ENCODE measurements around the gene IER5. TPM values are rescaled to one million over a fixed set of nuclear protein-coding genes. Genes with fewer than 3 reads are reported as not detected.
"Not testable (repeated sequence)": the region's sequence is repeated elsewhere in the genome, so short reads cannot be mapped to it uniquely, and the experiment has no call there.

The IER5 gene
- total RNA-seq, 2 experiments from 2014 or later = 27.9 to 28.9 TPM

- POLR2A ChIA-PET; intact Hi-C loops (cut with micrococcal nuclease); DNase-seq; H3K27me3 Mint-ChIP-seq; H3K27ac Mint-ChIP-seq; H3K4me3 Mint-ChIP-seq: not testable (repeated sequence)
- CTCF ChIA-PET = interaction anchor here (2.4 to 3.4 kb wide), 2 partner anchors 23 to 81 kb away, joined by 12 to 19 read pairs; no protein-coding TSS in a partner anchor
- H3K4me1 Mint-ChIP-seq (ENCODE audit: low read depth) = peaks cover 20% of the 10 kb centered on the region
- H3K9me3 Mint-ChIP-seq = peaks cover 21% of the 10 kb centered on the region
- peaks cover 27% of the 10 kb centered on the region for H3K36me3 Mint-ChIP-seq
Measured at GRCh38 chr1:181060947-181061346, 27.6 kb upstream of the IER5 start.

- H3K27me3 Mint-ChIP-seq = no peaks in the 10 kb centered on the region
- peaks cover 21% of the 10 kb centered on the region for H3K9me3 Mint-ChIP-seq
- H3K36me3 Mint-ChIP-seq = peaks cover 26% of the 10 kb centered on the region
- no peak for DNase-seq
- H3K4me3 Mint-ChIP-seq = no peak overlapping the region
- POLR2A ChIA-PET = interaction anchor here (1.0 to 2.8 kb wide), 4 partner anchors 18 to 39 kb away, joined by 5 to 13 read pairs (median 8); partner anchors contain the start of gene STX6
- H3K27ac Mint-ChIP-seq = peak overlapping the region; percentile 78
- H3K4me1 Mint-ChIP-seq (ENCODE audit: low read depth) = peaks cover 20% of the 10 kb centered on the region
- CTCF ChIA-PET = interaction anchor here (0.7 to 3.4 kb wide), 5 partner anchors 18 to 104 kb away, joined by 3 to 19 read pairs (median 8); no protein-coding TSS in a partner anchor
- intact Hi-C loops (cut with micrococcal nuclease) = no loop called here
Measured at GRCh38 chr1:181061487-181061886, 27.0 kb upstream of the IER5 start.

DNA sequence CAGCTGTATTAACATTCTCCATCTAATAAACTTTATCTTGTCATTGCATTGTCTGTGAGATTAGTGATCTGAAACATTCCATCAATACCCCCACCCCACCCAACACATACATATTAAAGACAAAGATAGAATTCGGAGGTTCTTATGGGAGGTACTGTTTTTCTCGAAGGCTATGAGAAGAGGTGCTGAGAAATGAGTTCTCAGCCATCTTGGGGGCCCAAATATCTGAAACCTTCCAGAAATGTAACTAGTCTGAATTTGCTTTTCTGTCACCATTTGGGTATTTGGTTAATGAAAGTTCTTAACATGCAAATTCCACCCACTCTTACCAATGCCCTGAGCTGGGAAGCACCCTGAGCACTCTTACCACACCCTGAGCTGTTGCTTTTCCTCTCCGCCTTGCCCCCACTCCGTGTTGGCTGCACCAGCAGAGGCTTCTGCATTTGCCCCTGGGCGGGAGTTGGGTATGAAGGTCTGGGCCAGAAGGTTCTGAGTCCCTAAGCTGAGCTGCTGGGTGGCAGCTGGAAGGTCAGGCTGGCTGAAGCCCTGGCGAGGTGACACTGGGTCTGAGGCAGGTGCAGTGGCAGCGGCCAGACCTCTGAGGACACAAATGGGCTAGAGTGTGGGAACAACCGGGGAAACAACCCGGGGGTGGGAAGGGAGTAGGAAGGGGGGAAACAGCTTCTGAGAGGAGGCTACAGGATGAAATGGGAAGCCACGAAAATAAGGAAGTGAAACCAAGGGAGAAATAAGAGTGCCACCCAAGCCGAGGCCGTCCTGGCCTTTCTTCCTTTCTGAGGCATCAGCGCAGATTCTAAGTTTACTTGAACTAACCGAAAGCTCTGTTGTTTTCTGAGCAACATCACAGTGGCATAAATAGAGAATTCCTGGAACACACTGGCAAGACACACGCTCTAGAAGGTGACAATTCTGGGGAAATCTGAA is 26.3 kb upstream of the IER5 start:
- Mint-ChIP-seq H3K4me1 (ENCODE audit: low read depth) (peaks cover 20% of the 10 kb centered on the region), H3K36me3 (peaks cover 23% of the 10 kb centered on the region), H3K9me3 (peaks cover 21% of the 10 kb centered on the region), H3K4me3 (peak overlapping the region; percentile 58), H3K27me3 (no peaks in the 10 kb centered on the region), H3K27ac (peak overlapping the region; percentile 78)
- POLR2A ChIA-PET = interaction anchor here (1.0 to 2.8 kb wide), 5 partner anchors 17 to 40 kb away, joined by 5 to 13 read pairs (median 7); partner anchors contain the start of genes IER5 and STX6
- CTCF ChIA-PET = interaction anchor here (0.6 to 3.4 kb wide), 9 partner anchors 11 to 1098 kb away, joined by 3 to 19 read pairs (median 4); partner anchors contain the start of gene MR1
- DNase-seq = peak; percentile 49
- intact Hi-C loops (cut with micrococcal nuclease) = loop anchor here (1.0 kb wide), 3 partner anchors 18 to 80 kb away; no protein-coding TSS in a partner anchor

GRCh38 chr1:181062836-181063428 is 25.6 kb upstream of the IER5 start:
- Mint-ChIP-seq H3K27me3 (no peaks in the 10 kb centered on the region), H3K9me3 (peaks cover 21% of the 10 kb centered on the region), H3K4me3 (peak overlapping the region; percentile 58), H3K36me3 (peaks cover 23% of the 10 kb centered on the region), H3K27ac (peak overlapping the region; percentile 78), H3K4me1 (ENCODE audit: low read depth) (peaks cover 20% of the 10 kb centered on the region)
- intact Hi-C loops (cut with micrococcal nuclease) = loop anchor here (1.0 kb wide), 3 partner anchors 19 to 79 kb away; no protein-coding TSS in a partner anchor
- ChIA-PET POLR2A (interaction anchor here (1.2 to 2.8 kb wide), 5 partner anchors 16 to 41 kb away, joined by 4 to 13 read pairs (median 7); partner anchors contain the start of genes IER5 and STX6), CTCF (interaction anchor here (0.6 to 3.4 kb wide), 7 partner anchors 12 to 1097 kb away, joined by 3 to 19 read pairs (median 4); partner anchors contain the start of gene MR1)
- DNase-seq = peak; percentile 61

DNA sequence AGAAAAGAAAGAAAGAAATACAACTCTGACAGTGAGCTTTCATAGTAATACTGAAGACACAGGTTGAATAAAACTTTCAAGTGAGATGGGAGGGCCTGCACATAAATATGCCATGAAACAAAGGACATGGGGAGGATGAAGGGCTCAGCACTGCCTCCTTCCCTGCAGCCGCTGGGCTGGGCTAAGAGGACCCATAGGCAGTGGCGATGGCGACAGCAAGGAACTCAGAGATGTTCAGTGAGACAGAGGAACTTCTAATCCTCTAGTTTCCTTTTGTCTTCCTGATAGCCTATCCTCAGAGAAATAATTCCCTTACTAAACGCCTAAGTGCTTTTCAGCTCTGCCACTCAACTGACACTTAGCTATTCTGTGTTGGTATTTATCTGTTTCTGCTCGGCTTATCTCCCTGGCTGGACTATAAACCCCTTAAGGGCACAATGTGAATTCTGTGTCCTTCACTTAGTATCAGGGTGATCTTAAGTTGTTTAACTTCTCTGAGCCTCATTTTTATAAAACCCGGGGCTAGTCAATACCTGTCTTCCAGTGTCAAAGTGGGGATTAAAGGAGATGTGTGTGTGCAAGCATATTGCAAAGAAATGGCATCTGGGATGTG is 24.4 kb upstream of the IER5 start:
- H3K9me3 Mint-ChIP-seq = peaks cover 11% of the 10 kb centered on the region
- no peak overlapping the region for H3K27ac Mint-ChIP-seq
- no peak for DNase-seq
- peaks cover 20% of the 10 kb centered on the region for H3K4me1 Mint-ChIP-seq (ENCODE audit: low read depth)
- ChIA-PET POLR2A (interaction anchor here (1.5 to 2.8 kb wide), 3 partner anchors 15 to 42 kb away, joined by 4 to 13 read pairs (median 10); partner anchors contain the start of gene STX6), CTCF (interaction anchor here (0.7 to 3.4 kb wide), 2 partner anchors 72 to 78 kb away, joined by 3 to 19 read pairs; no protein-coding TSS in a partner anchor)
- intact Hi-C loops (cut with micrococcal nuclease) = no loop called here
- H3K36me3 Mint-ChIP-seq = peaks cover 13% of the 10 kb centered on the region
- H3K4me3 Mint-ChIP-seq = no peak overlapping the region
- no peaks in the 10 kb centered on the region for H3K27me3 Mint-ChIP-seq

- Mint-ChIP-seq H3K4me1 (ENCODE audit: low read depth) (peaks cover 20% of the 10 kb centered on the region), H3K27ac (no peak overlapping the region), H3K4me3 (no peak overlapping the region), H3K27me3 (no peaks in the 10 kb centered on the region), H3K36me3 (peaks cover 7% of the 10 kb centered on the region), H3K9me3 (peaks cover 5% of the 10 kb centered on the region)
- DNase-seq = no peak
- intact Hi-C loops (cut with micrococcal nuclease) = no loop called here
- POLR2A ChIA-PET = no interaction called here
- CTCF ChIA-PET = no interaction called here
Measured at GRCh38 chr1:181064702-181065101, 23.8 kb upstream of the IER5 start.

- no peaks in the 10 kb centered on the region for H3K9me3 Mint-ChIP-seq
- no peak overlapping the region for H3K27ac Mint-ChIP-seq
- DNase-seq = no peak
- ChIA-PET CTCF (no interaction called here), POLR2A (no interaction called here)
- peaks cover 5% of the 10 kb centered on the region for H3K4me1 Mint-ChIP-seq (ENCODE audit: low read depth)
- peaks cover 16% of the 10 kb centered on the region for H3K27me3 Mint-ChIP-seq
- intact Hi-C loops (cut with micrococcal nuclease) = no loop called here
- H3K36me3 Mint-ChIP-seq = no peaks in the 10 kb centered on the region
- no peak overlapping the region for H3K4me3 Mint-ChIP-seq
Measured at GRCh38 chr1:181073638-181074037, 14.9 kb upstream of the IER5 start.

DNA sequence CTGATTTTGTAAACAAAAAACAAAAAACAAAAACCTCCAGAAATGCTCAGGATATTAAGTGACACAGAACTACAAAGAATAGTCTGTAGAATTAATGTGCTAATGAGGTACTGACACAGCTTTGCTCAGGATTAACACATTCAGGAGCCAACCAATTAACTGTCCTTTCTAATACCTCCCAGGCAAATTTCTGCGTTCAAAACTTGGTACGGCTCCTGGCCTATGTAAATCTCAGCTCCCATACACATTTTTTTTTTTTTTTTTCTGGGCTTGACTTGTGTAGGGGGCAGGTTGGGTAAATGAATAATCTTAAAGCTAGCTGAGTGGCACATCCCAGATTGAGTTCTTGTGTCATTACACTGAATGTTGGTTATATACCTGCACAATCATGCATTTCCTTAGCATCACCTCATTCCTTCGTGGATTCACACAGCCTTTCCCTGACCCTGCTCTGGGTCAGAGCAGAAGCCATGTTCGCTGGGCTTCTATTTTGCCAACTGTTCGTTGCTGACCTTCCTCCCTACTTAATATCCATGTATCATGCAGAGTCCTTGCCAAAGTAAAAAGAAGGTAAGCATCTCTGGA is 12.6 kb upstream of the IER5 start:
- H3K27ac Mint-ChIP-seq = no peak overlapping the region

GRCh38 chr1:181076852-181077251 is 11.6 kb upstream of the IER5 start:
- Mint-ChIP-seq H3K27ac (no peak overlapping the region), H3K36me3 (no peaks in the 10 kb centered on the region), H3K4me3 (no peak overlapping the region), H3K27me3 (peaks cover 18% of the 10 kb centered on the region), H3K9me3 (no peaks in the 10 kb centered on the region), H3K4me1 (ENCODE audit: low read depth) (peaks cover 18% of the 10 kb centered on the region)
- no peak for DNase-seq
- ChIA-PET CTCF (interaction anchor here (1.3 kb wide), 1 partner anchor 66 kb away, joined by 3 read pairs; no protein-coding TSS in a partner anchor), POLR2A (no interaction called here)
- intact Hi-C loops (cut with micrococcal nuclease) = no loop called here

More for the DNA sequence above, 12.6 kb upstream of the IER5 start:
- ChIA-PET POLR2A (interaction anchor here (0.6 kb wide), 1 partner anchor 10 kb away, joined by 4 read pairs; no protein-coding TSS in a partner anchor), CTCF (interaction anchor here (1.3 kb wide), 1 partner anchor 67 kb away, joined by 3 read pairs; no protein-coding TSS in a partner anchor)
- intact Hi-C loops (cut with micrococcal nuclease) = no loop called here
- Mint-ChIP-seq H3K4me1 (ENCODE audit: low read depth) (peaks cover 18% of the 10 kb centered on the region), H3K27me3 (peaks cover 17% of the 10 kb centered on the region), H3K36me3 (no peaks in the 10 kb centered on the region), H3K9me3 (no peaks in the 10 kb centered on the region), H3K4me3 (no peak overlapping the region)
- no peak for DNase-seq

- DNase-seq = no peak
- Mint-ChIP-seq H3K4me3 (no peak overlapping the region), H3K27me3 (peaks cover 19% of the 10 kb centered on the region), H3K36me3 (no peaks in the 10 kb centered on the region), H3K9me3 (no peaks in the 10 kb centered on the region), H3K4me1 (ENCODE audit: low read depth) (peaks cover 18% of the 10 kb centered on the region), H3K27ac (no peak overlapping the region)
- intact Hi-C loops (cut with micrococcal nuclease) = loop anchor here (2.0 kb wide), 1 partner anchor 63 kb away; no protein-coding TSS in a partner anchor
- CTCF ChIA-PET = interaction anchor here (3.8 kb wide), 1 partner anchor 65 kb away, joined by 29 read pairs; no protein-coding TSS in a partner anchor
- POLR2A ChIA-PET = interaction anchor here (0.7 to 2.3 kb wide), 2 partner anchors 13 to 44 kb away, joined by 3 to 20 read pairs; partner anchors contain the start of gene MR1
Measured at GRCh38 chr1:181077576-181078242, 10.8 kb upstream of the IER5 start.
